Suppressor macrophage (primary cell): ENCODE results near the gene MYEF2.

Experiments used
- DNase-seq, 4 experiments: peaks; one replicate each; pipeline ENCODE4 v3.0.0-alpha.2; 2020 to 2022
- total RNA-seq, 17 experiments: gene quantifications; one replicate each; lab custom pipeline; 2026; ENCODE audit warnings: mixed read lengths in 6 of 17, inconsistent platforms in 3 of 17; lab: John Stamatoyannopoulos, UW

MYEF2 gene
- total RNA-seq = 0.21 to 6.6 (median 0.98) reads per million in 17 experiments

- peak; percentile 19 to 46 (median 42) for DNase-seq
These were observed at the start of gene MYEF2 for GRCh38 chr15:48177766-48178647. Gene MYEF2 (minus strand): TSS chr15:48178295. CDS start chr15:48178237, 58 bp downstream.

GRCh38 chr15:48225771-48226170, 47.7 kb upstream of the MYEF2 start:
- no peak for DNase-seq

GRCh38 chr15:48222627-48223026, 44.5 kb upstream of the MYEF2 start:
- no peak for DNase-seq

GRCh38 chr15:48221885-48222284, 43.8 kb upstream of the MYEF2 start:
- no peak for DNase-seq

GRCh38 chr15:48221261-48221660, 43.2 kb upstream of the MYEF2 start:
- no peak for DNase-seq

GRCh38 chr15:48205981-48206380, 27.9 kb upstream of the MYEF2 start, which contains the start of gene SLC12A1:
Gene SLC12A1 (plus strand): TSS chr15:48206302. CDS start chr15:48207720, 1,418 bp downstream.
- DNase-seq = no peak

GRCh38 chr15:48202068-48202467, 24.0 kb upstream of the MYEF2 start:
- no peak for DNase-seq

GRCh38 chr15:48191574-48192225, 13.6 kb upstream of the MYEF2 start, which contains the start of gene CTXN2:
Gene CTXN2 (plus strand): TSS chr15:48191665. CDS start chr15:48201301, 9,636 bp downstream.
- DNase-seq = no peak

GRCh38 chr15:48190932-48191573, 13.0 kb upstream of the MYEF2 start:
- DNase-seq = peak; percentile 51 to 79 (median 66)

- DNase-seq = no peak
These were observed 8.2 kb upstream of the MYEF2 start for GRCh38 chr15:48186271-48186670.

GRCh38 chr15:48185529-48185928, 7.4 kb upstream of the MYEF2 start:
- no peak for DNase-seq

- DNase-seq = no peak
These were observed 4.7 kb upstream of the MYEF2 start for GRCh38 chr15:48182749-48183148.

GRCh38 chr15:48178648-48178931, 495 bp upstream of the MYEF2 start:
- DNase-seq = no peak

GRCh38 chr15:48177383-48177765, 721 bp downstream of the MYEF2 start:
- peak; percentile 19 to 29 (median 24) for DNase-seq

GRCh38 chr15:48176957-48177356, 1.1 kb downstream of the MYEF2 start:
- DNase-seq = no peak

- no peak for DNase-seq
These were observed 2.0 kb downstream of the MYEF2 start for GRCh38 chr15:48176112-48176511.

GRCh38 chr15:48175126-48175525, 3.0 kb downstream of the MYEF2 start:
- no peak for DNase-seq

GRCh38 chr15:48170981-48171380, 7.1 kb downstream of the MYEF2 start:
- no peak for DNase-seq

- DNase-seq = no peak
These were observed 9.5 kb downstream of the MYEF2 start for GRCh38 chr15:48168616-48169015.

- no peak for DNase-seq
These were observed 24.6 kb downstream of the MYEF2 start for GRCh38 chr15:48153526-48153925.

- DNase-seq = no peak
These were observed 28.2 kb downstream of the MYEF2 start for GRCh38 chr15:48149858-48150257.

GRCh38 chr15:48147358-48147757, 30.7 kb downstream of the MYEF2 start:
- no peak for DNase-seq

- no peak for DNase-seq
These were observed 32.2 kb downstream of the MYEF2 start for GRCh38 chr15:48145923-48146322.
